Neural progenitor cell (in vitro differentiated cells): ENCODE results near the gene SRSF8.

Source experiments
- CTCF ChIP-seq: fragments of 200-600 bp; sonication (generic); IDR thresholded peaks from 2 replicates; pipeline ENCODE4 v1.5.1; 2017; ENCODE audit warnings: antibody characterized with exemption, mild to moderate bottlenecking
- EZH2 ChIP-seq: fragments of 200-600 bp; sonication (generic); IDR thresholded peaks from 2 replicates; pipeline ENCODE4 v1.6.1; 2017; ENCODE audit warnings: antibody characterized with exemption, mild to moderate bottlenecking, moderate library complexity

GRCh38 chr11:95058621-95059020, 8.1 kb upstream of the SRSF8 start:
- TF ChIP-seq CTCF (no peak), EZH2 (no peak)
